ENCODE data around the gene DNAJC28.
"Not testable (repeated sequence)": the region's sequence is repeated elsewhere in the genome, so short reads cannot be mapped to it uniquely, and the experiment has no call there.

DNAJC28 gene

GRCh38 chr21:33480481-33481103 lies 10.9 kb downstream of the DNAJC28 start:
- no peak for DNase-seq

GRCh38 chr21:33479679-33480480 lies 11.6 kb downstream of the DNAJC28 start, which contains the start of gene TMEM50B:
TMEM50B (minus strand) TSS chr21:33479974; CDS start chr21:33468885, 11,089 bp downstream.
- DNase-seq, result peak; percentile 96

- DNase-seq, result no peak
Observed at GRCh38 chr21:33478935-33479678, 12.4 kb downstream of the DNAJC28 start.

- no peak for DNase-seq
Observed at GRCh38 chr21:33478182-33478581, 13.3 kb downstream of the DNAJC28 start.

- DNase-seq, result no peak
Observed at GRCh38 chr21:33477066-33477465, 14.4 kb downstream of the DNAJC28 start.

- DNase-seq, result no peak
Observed at GRCh38 chr21:33473344-33473743, 18.2 kb downstream of the DNAJC28 start.

- no peak for DNase-seq
Observed at GRCh38 chr21:33470701-33471100, 20.8 kb downstream of the DNAJC28 start.

- DNase-seq, result not testable (repeated sequence)
Observed at GRCh38 chr21:33469183-33469582, 22.3 kb downstream of the DNAJC28 start.

GRCh38 chr21:33461538-33462250 lies 29.8 kb downstream of the DNAJC28 start:
- DNase-seq, result no peak

- DNase-seq, result no peak
Observed at GRCh38 chr21:33458861-33459260, 32.7 kb downstream of the DNAJC28 start.

GRCh38 chr21:33455686-33456446 lies 35.6 kb downstream of the DNAJC28 start:
- no peak for DNase-seq

- no peak for DNase-seq
Observed at GRCh38 chr21:33452362-33452761, 39.2 kb downstream of the DNAJC28 start.

GRCh38 chr21:33451634-33452071 lies 39.9 kb downstream of the DNAJC28 start:
- no peak for DNase-seq

- DNase-seq, result no peak
Observed at GRCh38 chr21:33449616-33450015, 41.9 kb downstream of the DNAJC28 start.

GRCh38 chr21:33446620-33447019 lies 44.9 kb downstream of the DNAJC28 start:
- DNase-seq, result not testable (repeated sequence)

GRCh38 chr21:33444499-33444898 lies 47.0 kb downstream of the DNAJC28 start:
- DNase-seq, result no peak

- no peak for DNase-seq
Observed at GRCh38 chr21:33443194-33443593, 48.3 kb downstream of the DNAJC28 start.

- DNase-seq, result peak; percentile 13
Observed at GRCh38 chr21:33441489-33442477, 49.7 kb downstream of the DNAJC28 start.

Data from MV-4-11 (cell line).